T47D (cell line): Measurements from ENCODE around the gene ZMYM4.
"Not testable (repeated sequence)": the region's sequence is repeated elsewhere in the genome, so short reads cannot be mapped to it uniquely, and the experiment has no call there.

ENCODE experiments used
- DNase-seq, 2 experiments: peaks; one replicate each; pipeline versions ENCODE4 v3.0.0 to v3.0.0-alpha.2; 2011 to 2012; ENCODE audit warnings: low read depth in 1 of 2, low spot score in 1 of 2
- JUND ChIP-seq: IDR thresholded peaks from 2 replicates; pipeline ENCODE4 v1.6.1; 2012; ENCODE audit warnings: low read depth
- in situ Hi-C: cut with HindIII; loops from 2 replicates; pipeline ENCODE4 v1.10.0; 2016; ENCODE audit warnings: low sequenced_read_pairs, low pct_unique_long_range_greater_than_20kb

Gene ZMYM4

DNA sequence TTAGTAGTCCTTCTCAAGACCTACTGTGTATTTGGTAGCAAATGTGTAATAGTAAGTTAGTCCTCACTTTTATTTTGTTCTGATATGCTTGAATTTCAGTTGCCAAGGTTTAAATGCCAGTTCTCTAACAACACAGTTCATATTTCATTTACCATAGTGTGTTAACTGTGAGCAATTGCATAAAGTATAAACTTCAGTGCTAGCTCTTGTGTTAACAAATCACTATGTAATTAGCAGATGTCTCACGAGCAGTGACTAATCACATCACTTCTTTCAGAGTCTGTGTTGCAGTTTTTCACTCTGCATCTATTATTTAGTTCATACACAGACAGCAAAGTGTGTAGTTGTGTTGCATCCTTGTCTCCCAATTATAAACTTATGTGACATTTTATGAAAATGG lies 47.8 kb downstream of the ZMYM4 start:
- no peak for TF ChIP-seq JUND
- DNase-seq: no peak
- in situ Hi-C loops: no loop called here

DNA sequence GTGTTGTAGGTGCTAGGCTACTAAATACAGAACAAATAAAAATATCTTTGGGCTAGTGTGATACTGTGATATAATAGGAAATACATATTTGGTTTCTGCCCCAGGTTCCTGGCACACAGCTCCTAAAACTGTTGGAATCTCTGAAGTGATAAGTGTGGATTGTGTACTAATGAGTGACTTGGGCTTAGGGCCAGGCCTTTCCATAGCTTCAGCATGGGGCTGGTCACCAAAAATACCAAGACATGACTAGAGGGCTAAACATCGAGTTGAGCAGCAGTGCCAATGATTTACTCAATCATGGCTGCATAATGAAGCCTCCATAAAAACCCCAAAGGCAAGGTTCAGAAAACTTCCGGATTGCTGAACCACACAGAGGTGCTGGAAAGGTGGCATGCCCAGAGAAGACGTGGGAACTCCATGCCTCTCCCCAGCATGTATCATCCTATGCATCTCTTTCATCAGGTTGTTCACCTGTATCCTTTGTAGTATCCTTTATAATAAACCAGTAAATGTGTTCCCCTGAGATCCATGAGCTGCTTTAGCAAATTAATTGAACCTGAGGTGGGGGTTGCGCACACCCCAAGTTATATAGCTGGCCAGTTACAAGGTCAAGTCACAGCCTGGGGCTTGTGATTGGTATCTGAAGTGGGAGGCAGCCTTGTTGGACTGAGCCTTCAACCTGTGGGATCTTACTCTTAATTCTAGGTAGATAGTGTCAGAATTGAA lies 51.6 kb downstream of the ZMYM4 start:
- peak in 1 of 2 experiments; percentile 60 for DNase-seq
- in situ Hi-C loops: no loop called here
- TF ChIP-seq JUND: no peak

GRCh38 chr1:35320937-35321336 lies 52.4 kb downstream of the ZMYM4 start:
- no peak for TF ChIP-seq JUND

DNA sequence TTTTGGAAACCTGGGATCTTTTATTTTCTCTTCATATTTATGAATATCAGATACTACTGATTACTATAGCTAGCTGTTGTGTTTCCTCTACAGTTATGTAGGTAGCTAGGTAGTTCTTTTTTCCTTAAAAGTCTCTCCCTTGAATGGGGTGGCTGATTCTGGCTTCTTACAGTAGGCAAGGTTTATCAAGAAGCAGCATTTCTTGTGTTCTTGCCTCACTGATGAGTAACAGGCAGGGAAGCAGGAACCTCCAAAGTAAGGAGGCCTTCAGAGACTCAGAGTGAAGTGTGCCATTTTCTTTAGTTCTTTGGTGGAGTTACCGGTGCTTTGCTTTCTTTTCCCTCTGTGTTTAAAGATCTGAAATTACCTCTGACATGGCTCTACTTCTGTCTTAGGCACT lies 56.0 kb downstream of the ZMYM4 start:
- in situ Hi-C loops: no loop called here
- no peak for TF ChIP-seq JUND
- no peak for DNase-seq

More at GRCh38 chr1:35320937-35321336, 52.4 kb downstream of the ZMYM4 start:
- DNase-seq: no peak
- in situ Hi-C loops: no loop called here

DNA sequence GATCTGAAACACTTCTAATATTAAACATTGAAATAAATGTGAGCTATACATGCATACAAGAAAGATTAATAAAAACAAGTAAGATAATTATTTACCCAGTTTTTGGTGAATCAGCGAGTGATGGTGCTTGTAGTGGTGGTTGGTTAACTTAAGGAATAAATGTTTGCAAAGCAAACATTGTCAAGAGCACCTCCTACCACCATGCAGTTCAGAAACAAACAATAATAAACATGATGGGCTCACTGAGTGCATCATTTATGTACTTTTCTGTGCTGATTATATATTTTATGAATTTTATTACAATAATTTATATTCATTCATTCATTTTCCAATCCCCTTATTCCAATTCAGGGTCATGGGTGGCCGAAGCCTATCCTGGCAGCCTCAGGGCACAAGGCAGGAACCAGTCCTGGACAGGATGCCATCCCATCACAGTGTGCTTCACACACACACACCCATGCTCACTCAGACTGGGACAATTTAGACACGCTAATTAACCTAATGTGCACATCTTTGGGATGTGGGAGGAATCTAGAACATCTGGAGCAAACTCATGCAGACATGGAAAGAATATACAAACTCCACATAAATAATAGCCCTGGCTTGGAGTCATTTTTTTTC lies 57.8 kb downstream of the ZMYM4 start:
- TF ChIP-seq JUND: no peak
- peak in 1 of 2 experiments; percentile 1 for DNase-seq
- in situ Hi-C loops: no loop called here

DNA sequence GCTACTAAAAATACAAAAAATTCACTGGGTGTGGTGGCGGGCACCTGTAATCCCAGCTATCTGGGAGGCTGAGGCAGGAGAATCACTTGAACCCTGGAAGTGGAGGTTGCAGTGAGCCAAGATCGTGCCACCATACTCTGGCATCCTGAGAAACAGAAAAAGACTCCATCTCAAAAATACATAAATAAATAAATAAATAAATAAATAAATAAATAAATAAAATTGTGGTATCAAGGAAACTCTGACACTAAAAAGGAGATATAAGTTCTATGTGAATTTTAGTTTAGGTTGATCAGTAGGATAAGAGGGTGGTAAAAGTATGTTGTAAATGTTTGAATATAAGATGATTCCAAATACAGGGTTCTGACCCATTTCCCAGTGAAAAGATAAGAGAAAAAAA lies 63.1 kb downstream of the ZMYM4 start:
- in situ Hi-C loops, DNase-seq: not testable (repeated sequence)

- TF ChIP-seq JUND: no peak
- in situ Hi-C loops: no loop called here
- DNase-seq: no peak
Observed at GRCh38 chr1:35334485-35334884, 66.0 kb downstream of the ZMYM4 start.

- in situ Hi-C loops: no loop called here
- no peak for TF ChIP-seq JUND
- no peak for DNase-seq
Observed at GRCh38 chr1:35340519-35340918, 72.0 kb downstream of the ZMYM4 start.

GRCh38 chr1:35345439-35345981 lies 77.0 kb downstream of the ZMYM4 start:
- TF ChIP-seq JUND: no peak
- DNase-seq: peak in 1 of 2 experiments; percentile 32
- in situ Hi-C loops: no loop called here

- TF ChIP-seq JUND: no peak
- no peak for DNase-seq
- in situ Hi-C loops: no loop called here
Observed at GRCh38 chr1:35350872-35351271, 82.4 kb downstream of the ZMYM4 start.

- no peak for TF ChIP-seq JUND
- no peak for DNase-seq
- in situ Hi-C loops: no loop called here
Observed at GRCh38 chr1:35359995-35360394, 91.5 kb downstream of the ZMYM4 start.

DNA sequence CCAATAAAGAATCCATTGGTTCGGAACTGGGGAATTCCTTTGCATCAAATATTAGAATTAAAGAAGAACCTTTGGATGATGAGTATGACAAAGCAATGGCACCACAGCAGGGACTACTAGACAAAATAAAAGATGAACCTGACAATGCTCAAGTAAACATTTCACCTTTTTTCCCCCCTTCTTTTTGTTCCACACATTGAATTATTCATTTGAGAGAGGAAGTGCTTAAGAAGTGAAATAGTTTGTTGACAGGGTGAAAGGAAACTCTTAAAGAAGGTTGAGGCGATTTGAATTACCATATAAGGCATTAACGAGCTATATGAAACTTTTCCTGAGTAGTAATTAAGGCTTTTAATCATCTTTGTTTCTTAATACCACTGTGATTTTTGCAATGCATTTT lies 93.1 kb downstream of the ZMYM4 start:
- in situ Hi-C loops: no loop called here
- DNase-seq: no peak

GRCh38 chr1:35364741-35365140 lies 96.2 kb downstream of the ZMYM4 start:
- no peak for TF ChIP-seq JUND
- no peak for DNase-seq
- in situ Hi-C loops: no loop called here

More for the DNA sequence above, 93.1 kb downstream of the ZMYM4 start:
- no peak for TF ChIP-seq JUND

- TF ChIP-seq JUND: no peak
- no peak for DNase-seq
- in situ Hi-C loops: no loop called here
Observed at GRCh38 chr1:35367914-35368313, 99.4 kb downstream of the ZMYM4 start.
